H9 (cell line): Measurements from ENCODE around the gene MSLN. TPM values are rescaled to one million over a fixed set of nuclear protein-coding genes. Genes with fewer than 3 reads are reported as not detected.
A peak's percentile ranks its signal among the peaks of the same experiment; 100 is the strongest.
"Not testable (repeated sequence)": the region's sequence is repeated elsewhere in the genome, so short reads cannot be mapped to it uniquely, and the experiment has no call there.

Source experiments
- DNase-seq: peaks from one replicate; pipeline ENCODE4 v3.0.0-alpha.2; 2017
- H2AFZ ChIP-seq: one replicate; pipeline ENCODE4 v1.6.1; 2013; ENCODE audit warnings: mild to moderate bottlenecking, low read length, control low read depth, moderate library complexity
- H2AK5ac ChIP-seq: 2 replicates; pipeline ENCODE4 v1.6.1; 2013; ENCODE audit warnings: low read length, control low read depth, mixed read lengths; ENCODE audit not compliant: insufficient read length
- H2BK120ac ChIP-seq: one replicate; pipeline ENCODE4 v1.6.1; 2013; ENCODE audit warnings: low read depth, mild to moderate bottlenecking, low read length, control low read depth, inconsistent platforms; ENCODE audit not compliant: poor library complexity, severe bottlenecking
- H2BK12ac ChIP-seq: 2 replicates; pipeline ENCODE4 v1.6.1; 2013; ENCODE audit warnings: low read length, control low read depth, mixed read lengths, low read depth; ENCODE audit not compliant: insufficient read length
- H2BK15ac ChIP-seq: 2 replicates; pipeline ENCODE4 v1.6.1; 2013; ENCODE audit warnings: low read depth, low read length, control low read depth
- H2BK20ac ChIP-seq: one replicate; pipeline ENCODE4 v1.6.1; 2013; ENCODE audit warnings: low read depth, mild to moderate bottlenecking, low read length, control low read depth, inconsistent platforms; ENCODE audit not compliant: poor library complexity, severe bottlenecking
- H2BK5ac ChIP-seq: 2 replicates; pipeline ENCODE4 v1.6.1; 2013; ENCODE audit warnings: low read length, control low read depth, mixed read lengths; ENCODE audit not compliant: insufficient read length
- H3K14ac ChIP-seq: 2 replicates; pipeline ENCODE4 v1.6.1; 2013; ENCODE audit warnings: low read length, control low read depth; ENCODE audit not compliant: insufficient read depth
- H3K18ac ChIP-seq: 2 replicates; pipeline ENCODE4 v1.6.1; 2013; ENCODE audit warnings: low read depth, mild to moderate bottlenecking, mixed read lengths, low read length, control low read depth; ENCODE audit not compliant: insufficient read length
- H3K23ac ChIP-seq: 2 replicates; pipeline ENCODE4 v1.6.1; 2013; ENCODE audit warnings: low read length, control low read depth, mixed read lengths, low read depth; ENCODE audit not compliant: insufficient read length
- H3K23me2 ChIP-seq: 2 replicates; pipeline ENCODE4 v1.6.1; 2013; ENCODE audit warnings: low read depth, mild to moderate bottlenecking, mixed read lengths, low read length, control low read depth; ENCODE audit not compliant: insufficient read length, poor library complexity, severe bottlenecking
- H3K27ac ChIP-seq: 2 replicates; pipeline ENCODE4 v1.5.1; 2013; ENCODE audit warnings: low read length, control low read depth, mixed read lengths, low read depth; ENCODE audit not compliant: insufficient read length
- H3K27me3 ChIP-seq: 2 replicates; pipeline ENCODE4 v1.6.1; 2013; ENCODE audit warnings: low read length, control low read depth, inconsistent platforms; ENCODE audit not compliant: insufficient read depth
- H3K4ac ChIP-seq: 2 replicates; pipeline ENCODE4 v1.6.1; 2013; ENCODE audit warnings: low read depth, mild to moderate bottlenecking, control low read depth, inconsistent platforms, low read length, moderate library complexity
- H3K4me1 ChIP-seq: 2 replicates; pipeline ENCODE4 v1.6.1; 2013; ENCODE audit warnings: low read length, control low read depth, inconsistent platforms; ENCODE audit not compliant: insufficient read depth
- H3K4me2 ChIP-seq: 2 replicates; pipeline ENCODE4 v1.6.1; 2013; ENCODE audit warnings: low read length, control low read depth, mixed read lengths; ENCODE audit not compliant: insufficient read length, insufficient read depth
- H3K56ac ChIP-seq: 2 replicates; pipeline ENCODE4 v1.6.1; 2013; ENCODE audit warnings: low read depth, mild to moderate bottlenecking, mixed read lengths, low read length, control low read depth; ENCODE audit not compliant: insufficient read length
- H3K79me1 ChIP-seq: 2 replicates; pipeline ENCODE4 v1.6.1; 2013; ENCODE audit warnings: low read depth, mild to moderate bottlenecking, moderate library complexity, low read length, control low read depth, inconsistent platforms; ENCODE audit not compliant: insufficient read depth, poor library complexity, severe bottlenecking
- H3K79me2 ChIP-seq: 2 replicates; pipeline ENCODE4 v1.6.1; 2013; ENCODE audit warnings: low read length, control low read depth, inconsistent platforms; ENCODE audit not compliant: insufficient read depth
- H3K9ac ChIP-seq: 2 replicates; pipeline ENCODE4 v1.6.1; 2013; ENCODE audit warnings: low read length, control low read depth, mixed read lengths; ENCODE audit not compliant: insufficient read length; ENCODE audit errors: extremely low read depth
- H3K9me3 ChIP-seq: one replicate; pipeline ENCODE4 v1.6.1; 2013; ENCODE audit warnings: low read depth, low read length, inconsistent platforms; ENCODE audit not compliant: control insufficient read depth
- H3T11ph ChIP-seq: one replicate; pipeline ENCODE4 v1.6.1; 2013; ENCODE audit warnings: mild to moderate bottlenecking, low read length, control low read depth, inconsistent platforms
- H4K20me1 ChIP-seq: one replicate; pipeline ENCODE4 v1.6.1; 2013; ENCODE audit not compliant: control insufficient read depth, insufficient read length, insufficient read depth
- H4K5ac ChIP-seq: 2 replicates; pipeline ENCODE4 v1.6.1; 2013; ENCODE audit warnings: low read depth, mild to moderate bottlenecking, mixed read lengths, low read length, control low read depth; ENCODE audit not compliant: insufficient read length
- H4K8ac ChIP-seq: replicated peaks from 2 replicates; pipeline ENCODE4 v1.6.1; 2013; ENCODE audit warnings: low read length, control low read depth, mixed read lengths, low read depth; ENCODE audit not compliant: insufficient read length
- H4K91ac ChIP-seq: 2 replicates; pipeline ENCODE4 v1.6.1; 2013; ENCODE audit warnings: low read depth, mild to moderate bottlenecking, moderate library complexity, mixed read lengths, low read length, control low read depth; ENCODE audit not compliant: insufficient read length
- H3K27ac Mint-ChIP-seq, 3 experiments: 2 replicates in 2 of 3; 3 replicates in 1 of 3; pipeline ENCODE4 v1.8.0; 2020 to 2021; ENCODE audit warnings: mixed read lengths in 3 of 3, mild to moderate bottlenecking in 1 of 3, moderate library complexity in 1 of 3
- H3K27me3 Mint-ChIP-seq: 2 replicates; pipeline ENCODE4 v1.8.0; 2021; ENCODE audit warnings: low read depth, mild to moderate bottlenecking, moderate library complexity, mixed read lengths
- H3K36me3 Mint-ChIP-seq, 3 experiments: 2 replicates in 2 of 3; 3 replicates in 1 of 3; pipeline ENCODE4 v1.8.0; 2020 to 2021; ENCODE audit warnings: low read depth in 3 of 3, mixed read lengths in 3 of 3; ENCODE audit not compliant: insufficient read depth in 1 of 3
- H3K4me1 Mint-ChIP-seq, 2 experiments: 2 replicates each; pipeline ENCODE4 v1.8.0; 2020; ENCODE audit warnings: mixed read lengths in 2 of 2
- H3K4me3 Mint-ChIP-seq, 2 experiments: 2 replicates in 1 of 2; 3 replicates in 1 of 2; pipeline ENCODE4 v1.8.0; 2020 to 2021; ENCODE audit warnings: mild to moderate bottlenecking in 2 of 2, mixed read lengths in 2 of 2, moderate library complexity in 1 of 2
- H3K9me3 Mint-ChIP-seq, 2 experiments: 2 replicates in 1 of 2; 3 replicates in 1 of 2; pipeline ENCODE4 v1.8.0; 2020; ENCODE audit warnings: mild to moderate bottlenecking in 2 of 2, mixed read lengths in 2 of 2, moderate library complexity in 1 of 2
- WGBS: extraction: QIAGEN DNeasy Blood & Tissue Kit; methylation state at CpG from one replicate; pipeline ENCODE4 v1.1.7; 2013; ENCODE audit warnings: missing lambda C conversion rate, low lambda C conversion rate, mixed read lengths; ENCODE audit not compliant: insufficient read length; ENCODE audit errors: extremely low coverage; 5-methylcytosine and 5-hydroxymethylcytosine counted together
- total RNA-seq: library from RNA; stranded (reverse); gene quantifications from 2 replicates; pipeline ENCODE4 v1.2.1, GENCODE V29; 2021
- TF ChIP-seq, protein P1 (sequence below): fragments of 200-600 bp; sonication (generic); conservative IDR thresholded peaks from 3 replicates; pipeline ENCODE4 v1.8.0; 2021; ENCODE audit warnings: antibody characterized with exemption, mild to moderate bottlenecking

MSLN gene
- total RNA-seq, 1 experiment from 2014 or later = 0.22 TPM

DNA sequence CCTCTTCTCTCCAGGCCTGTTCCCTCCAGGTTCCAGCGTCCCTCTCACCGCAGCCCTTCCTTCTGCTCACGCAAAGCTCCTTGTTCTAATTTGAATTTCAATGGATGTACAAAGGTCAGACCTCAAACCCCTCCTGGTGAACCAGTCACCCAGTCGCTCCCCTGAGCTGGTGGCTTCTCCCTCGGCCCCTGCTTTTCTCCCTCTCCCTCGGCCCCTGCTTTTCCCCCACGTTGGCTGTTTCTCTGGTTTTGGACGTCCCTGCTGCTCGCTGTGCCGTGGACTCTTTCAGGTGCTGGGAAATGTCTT, 8.6 kb upstream of the MSLN start:
- Histone ChIP-seq H2BK20ac (no peak overlapping the region), H2BK12ac (no peak overlapping the region), H4K5ac (no peak overlapping the region), H3K56ac (no peak overlapping the region), H4K8ac (no peak overlapping the region), H2BK15ac (no peak overlapping the region), H2BK5ac (no peak overlapping the region), H3K14ac (no peak overlapping the region), H3K79me1 (no peaks in the 10 kb centered on the region), H4K20me1 (no peaks in the 10 kb centered on the region), H2BK120ac (no peak overlapping the region), H4K91ac (no peak overlapping the region), H3K27me3 (no peaks in the 10 kb centered on the region), H2AK5ac (no peak overlapping the region), H3K4me2 (no peak overlapping the region), H3T11ph (no peak overlapping the region), H3K18ac (no peak overlapping the region), H3K4ac (no peak overlapping the region), H3K79me2 (no peaks in the 10 kb centered on the region), H3K23me2 (no peaks in the 10 kb centered on the region), H3K27ac (no peak overlapping the region), H3K9ac (no peak overlapping the region), H3K4me1 (no peaks in the 10 kb centered on the region), H3K9me3 (no peaks in the 10 kb centered on the region), H3K23ac (no peak overlapping the region), H2AFZ (no peak overlapping the region)
- no peak for DNase-seq
- Mint-ChIP-seq H3K36me3 (no peaks in the 10 kb centered on the region), H3K27ac (peak overlapping the region in 1 of 3 experiments; percentile 82; a peak in 2 of 7 replicates), H3K4me1 (peaks cover 20 to 29% of the 10 kb centered on the region in 2 experiments), H3K4me3 (peak overlapping the region in 1 of 2 experiments; percentile 50; a peak in 3 of 5 replicates), H3K9me3 (no peaks in the 10 kb centered on the region; a peak in 1 of 5 replicates), H3K27me3 (peaks cover 27% of the 10 kb centered on the region)
- no CpG with 5 or more reads among the region's 10 CpGs for WGBS
- TF ChIP-seq, protein P1, sequence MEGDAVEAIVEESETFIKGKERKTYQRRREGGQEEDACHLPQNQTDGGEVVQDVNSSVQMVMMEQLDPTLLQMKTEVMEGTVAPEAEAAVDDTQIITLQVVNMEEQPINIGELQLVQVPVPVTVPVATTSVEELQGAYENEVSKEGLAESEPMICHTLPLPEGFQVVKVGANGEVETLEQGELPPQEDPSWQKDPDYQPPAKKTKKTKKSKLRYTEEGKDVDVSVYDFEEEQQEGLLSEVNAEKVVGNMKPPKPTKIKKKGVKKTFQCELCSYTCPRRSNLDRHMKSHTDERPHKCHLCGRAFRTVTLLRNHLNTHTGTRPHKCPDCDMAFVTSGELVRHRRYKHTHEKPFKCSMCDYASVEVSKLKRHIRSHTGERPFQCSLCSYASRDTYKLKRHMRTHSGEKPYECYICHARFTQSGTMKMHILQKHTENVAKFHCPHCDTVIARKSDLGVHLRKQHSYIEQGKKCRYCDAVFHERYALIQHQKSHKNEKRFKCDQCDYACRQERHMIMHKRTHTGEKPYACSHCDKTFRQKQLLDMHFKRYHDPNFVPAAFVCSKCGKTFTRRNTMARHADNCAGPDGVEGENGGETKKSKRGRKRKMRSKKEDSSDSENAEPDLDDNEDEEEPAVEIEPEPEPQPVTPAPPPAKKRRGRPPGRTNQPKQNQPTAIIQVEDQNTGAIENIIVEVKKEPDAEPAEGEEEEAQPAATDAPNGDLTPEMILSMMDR = no peak

DNA sequence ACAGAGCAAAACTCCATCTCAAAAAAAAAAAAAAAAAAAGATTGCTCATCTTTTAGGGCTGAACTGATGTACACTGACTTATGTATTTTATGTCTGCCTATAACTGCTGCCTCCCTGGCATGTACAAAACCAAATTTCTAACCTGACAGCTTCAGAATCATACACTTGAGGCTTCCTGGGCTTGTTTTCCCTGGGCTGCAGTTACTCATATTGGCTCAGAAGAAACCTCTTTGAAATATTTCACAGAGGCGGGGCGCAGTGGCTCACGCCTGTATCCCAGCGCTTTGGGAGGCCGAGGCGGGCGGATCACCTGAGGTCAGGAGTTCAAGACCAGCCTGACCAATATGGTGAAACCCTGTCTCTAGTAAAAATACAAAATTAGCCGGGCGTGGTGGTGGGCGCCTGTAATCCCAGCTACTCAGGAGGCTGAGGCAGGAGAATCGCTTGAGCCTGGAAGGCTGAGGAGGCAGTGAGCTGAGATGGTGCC, 6.4 kb upstream of the MSLN start:
- not testable (repeated sequence) for H3K4me1 ChIP-seq, H2BK20ac ChIP-seq, H3K23ac ChIP-seq, H2BK15ac ChIP-seq, H3K4me2 ChIP-seq, DNase-seq, H3K23me2 ChIP-seq, H3K9me3 Mint-ChIP-seq, H2BK120ac ChIP-seq, H3K4ac ChIP-seq, H3K56ac ChIP-seq, H3K79me2 ChIP-seq, H2BK5ac ChIP-seq, H2BK12ac ChIP-seq, H3K27me3 ChIP-seq, H3K27ac ChIP-seq, H3K36me3 Mint-ChIP-seq, H3K79me1 ChIP-seq, H3K18ac ChIP-seq, H3K14ac ChIP-seq, H4K8ac ChIP-seq, H3K9ac ChIP-seq, H3K9me3 ChIP-seq, H3K27ac Mint-ChIP-seq, H3T11ph ChIP-seq, H3K4me3 Mint-ChIP-seq, H4K20me1 ChIP-seq, H4K5ac ChIP-seq, H4K91ac ChIP-seq, H2AFZ ChIP-seq, H2AK5ac ChIP-seq
- Mint-ChIP-seq H3K27me3 (peaks cover 34% of the 10 kb centered on the region), H3K4me1 (peaks cover 25 to 32% of the 10 kb centered on the region in 2 experiments)
- WGBS = no CpG with 5 or more reads among the region's 11 CpGs
